HCT116 (cell line): Measurements from ENCODE around the gene RMND1. TPM values are rescaled to one million over a fixed set of nuclear protein-coding genes. Genes with fewer than 3 reads are reported as not detected.
A peak's percentile ranks its signal among the peaks of the same experiment; 100 is the strongest.

Source experiments
- ATAC-seq: fragments of 200-7000 bp; cut with Tn5 transposase; 2 replicates; pipeline ENCODE4 v1.9.1; 2020; ENCODE audit warnings: mild to moderate bottlenecking, moderate library complexity
- BruUV-seq: library from RNA; stranded (reverse); fragments of 400-500 nt; replicated peaks from 2 replicates; lab custom pipeline; 2021; lab: Mats Ljungman, UMichigan
- CTCF ChIA-PET: fragments of 300-600 bp; sonication (Branson Sonifier 250); formaldehyde crosslinking; loops from one replicate; lab custom pipeline; 2021; ENCODE audit warnings: antibody characterized with exemption; lab: Charles Lee
- POLR2A ChIA-PET: fragments of 300-600, 350-600 bp; sonication (Branson Sonifier 250); formaldehyde crosslinking; loops from one replicate; lab custom pipeline; 2021; ENCODE audit warnings: antibody characterized with exemption; lab: Charles Lee
- RAD21 ChIA-PET, 2 experiments: fragments of 300-600 bp; sonication (Branson Sonifier 250); formaldehyde crosslinking; loops; one replicate each; lab custom pipeline; 2023; ENCODE audit warnings: low total read pairs in 2 of 2; ENCODE audit not compliant: uncharacterized antibody in 2 of 2, unreplicated experiment in 2 of 2, low non-redundant PET in 1 of 2; lab: Charles Lee
- DNase-seq: peaks from one replicate; pipeline ENCODE4 v3.0.0-alpha.2; 2010; ENCODE audit warnings: low read depth, low spot score
- H2AFZ ChIP-seq: fragments of 200-600 bp; shearing (Covaris generic), sonication (generic); 2 replicates; pipeline ENCODE4 v1.6.1; 2017; ENCODE audit warnings: low read depth, mixed run types, mixed read lengths, antibody characterized with exemption, low read length; ENCODE audit not compliant: poor library complexity, severe bottlenecking
- H3K27ac ChIP-seq: 2 replicates; pipeline ENCODE4 v1.5.1; 2012; ENCODE audit warnings: low read depth, low read length
- H3K27me3 ChIP-seq: fragments of 200-600 bp; sonication (generic); 2 replicates; pipeline ENCODE4 v1.6.1; 2016; ENCODE audit warnings: mixed run types, low read length, mixed read lengths; ENCODE audit not compliant: insufficient read depth
- H3K36me3 ChIP-seq, 2 experiments: fragments of 200-500 bp in 1 of 2; fragments of 200-600 bp in 1 of 2; sonication (Bioruptor generic) in 1 of 2; sonication (generic) in 1 of 2; 2 replicates each; pipeline versions ENCODE4 v1.5.1 to v1.6.1; 2014 to 2016; ENCODE audit warnings: low read length in 2 of 2, inconsistent platforms in 1 of 2, mixed read lengths in 1 of 2, mixed run types in 1 of 2; ENCODE audit not compliant: insufficient read depth in 2 of 2, control insufficient read depth in 1 of 2
- H3K4me1 ChIP-seq, 2 experiments: fragments of 200-600 bp in 1 of 2; sonication (generic) in 1 of 2; 2 replicates each; pipeline versions ENCODE4 v1.5.1 to v1.6.1; 2012 to 2017; ENCODE audit warnings: low read length in 2 of 2, inconsistent platforms in 1 of 2, mild to moderate bottlenecking in 1 of 2, mixed read lengths in 1 of 2, mixed run types in 1 of 2, moderate library complexity in 1 of 2; ENCODE audit not compliant: insufficient read depth in 2 of 2, control insufficient read depth in 1 of 2
- H3K4me2 ChIP-seq: fragments of 200-600 bp; sonication (generic); 2 replicates; pipeline ENCODE4 v1.6.1; 2017; ENCODE audit warnings: mixed run types, low read length, mixed read lengths
- H3K4me3 ChIP-seq, 2 experiments: fragments of 200-600 bp in 1 of 2; sonication (generic) in 1 of 2; replicated peaks in 1 of 2; 2 replicates each; pipeline ENCODE4 v1.5.1; 2011 to 2016; ENCODE audit warnings: low read length in 2 of 2, control low read depth in 1 of 2, low read depth in 1 of 2, mild to moderate bottlenecking in 1 of 2, mixed read lengths in 1 of 2, mixed run types in 1 of 2
- H3K79me2 ChIP-seq: fragments of 200-600 bp; sonication (generic); 2 replicates; pipeline ENCODE4 v1.6.1; 2017; ENCODE audit warnings: mild to moderate bottlenecking, mixed run types, low read length, moderate library complexity, mixed read lengths; ENCODE audit not compliant: insufficient read depth
- H3K9ac ChIP-seq: fragments of 200-600 bp; sonication (generic); 2 replicates; pipeline ENCODE4 v1.6.1; 2016; ENCODE audit warnings: low read length, mixed read lengths
- H3K9me2 ChIP-seq: fragments of 200-600 bp; sonication (generic), shearing (Covaris generic); 2 replicates; pipeline ENCODE4 v1.6.1; 2017; ENCODE audit warnings: mixed run types, mild to moderate bottlenecking, moderate library complexity; ENCODE audit not compliant: insufficient read depth
- H3K9me3 ChIP-seq, 2 experiments: fragments of 200-500 bp in 1 of 2; fragments of 200-600 bp in 1 of 2; sonication (Bioruptor generic) in 1 of 2; sonication (generic) in 1 of 2; 2 replicates each; pipeline ENCODE4 v1.6.1; 2014 to 2017; ENCODE audit warnings: low read length in 2 of 2, mixed read lengths in 2 of 2, inconsistent platforms in 1 of 2, low read depth in 1 of 2, mild to moderate bottlenecking in 1 of 2, mixed run types in 1 of 2, moderate library complexity in 1 of 2; ENCODE audit not compliant: control insufficient read depth in 1 of 2, insufficient read depth in 1 of 2
- H4K20me1 ChIP-seq: fragments of 200-600 bp; sonication (generic), shearing (Covaris generic); 2 replicates; pipeline ENCODE4 v1.6.1; 2017; ENCODE audit warnings: mixed run types, mild to moderate bottlenecking, moderate library complexity; ENCODE audit not compliant: insufficient read depth
- FOSL1 ChIP-seq: IDR thresholded peaks from 2 replicates; pipeline ENCODE4 v1.6.1; 2012; ENCODE audit warnings: low read depth
- RAD21 ChIP-seq: IDR thresholded peaks from 2 replicates; pipeline ENCODE4 v1.6.1; 2012; ENCODE audit warnings: low read depth, mild to moderate bottlenecking
- SP1 ChIP-seq: IDR thresholded peaks from 2 replicates; pipeline ENCODE4 v1.6.1; 2012; ENCODE audit warnings: low read depth
- SRF ChIP-seq: IDR thresholded peaks from 2 replicates; pipeline ENCODE4 v1.6.1; 2012; ENCODE audit warnings: low read depth
- ZFX ChIP-seq: fragments of 450-650 bp; IDR thresholded peaks from 2 replicates; pipeline ENCODE4 v1.6.1; 2017
- intact Hi-C: fragments of 100-400 bp; cut with micrococcal nuclease; formaldehyde crosslinking; loops from 2 replicates; pipeline ENCODE4 v1.10.0; 2022
- total RNA-seq: library from RNA; stranded (reverse); gene quantifications from one replicate; pipeline ENCODE4 v1.2.1, GENCODE V29; 2021; ENCODE audit not compliant: unreplicated experiment
- TF ChIP-seq, protein P1 (sequence below): IDR thresholded peaks from 2 replicates; pipeline ENCODE4 v1.6.1; 2012; ENCODE audit warnings: low read depth
- TF ChIP-seq, protein P2 (sequence below): IDR thresholded peaks from 2 replicates; pipeline ENCODE4 v1.6.1; 2011; ENCODE audit warnings: mild to moderate bottlenecking, low read length, moderate library complexity; ENCODE audit not compliant: insufficient replicate concordance; ENCODE audit errors: extremely low read depth

The RMND1 gene
- total RNA-seq, 1 experiment from 2014 or later: 28.0 TPM

DNA sequence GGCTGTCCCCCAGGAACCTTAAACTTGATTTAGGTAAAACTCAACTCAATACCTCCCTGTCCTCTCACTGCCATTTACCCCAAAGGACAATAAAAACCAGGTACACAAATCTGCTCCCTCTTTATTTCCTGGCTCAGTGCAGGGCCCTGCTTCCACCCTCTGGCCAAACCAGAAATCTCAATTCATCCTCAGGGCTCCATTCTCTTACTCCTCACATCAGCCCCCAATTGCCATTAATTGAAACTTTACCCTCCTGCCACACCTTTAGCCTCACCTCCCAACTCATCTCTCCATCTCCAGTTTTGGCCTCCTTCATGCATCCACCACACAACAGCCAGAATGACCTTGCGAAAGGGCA is 71.1 kb downstream of the RMND1 start:
- peak; percentile 40 for TF ChIP-seq RAD21
- no peak for TF ChIP-seq SP1
- no peak for TF ChIP-seq FOSL1
- TF ChIP-seq SRF: no peak
- BruUV-seq: no TSS peak
- ATAC-seq (peak; percentile 31; the same call in 1 of the 2 replicates), DNase-seq (no peak)
- Histone ChIP-seq H3K9me2 (no peaks in the 10 kb centered on the region), H2AFZ (no peak overlapping the region), H3K27me3 (no peaks in the 10 kb centered on the region), H4K20me1 (no peaks in the 10 kb centered on the region), H3K27ac (no peak overlapping the region), H3K9me3 (no peaks in the 10 kb centered on the region), H3K79me2 (peaks cover 83% of the 10 kb centered on the region), H3K4me2 (no peak overlapping the region), H3K36me3 (no peaks in the 10 kb centered on the region), H3K4me1 (peaks cover 1 to 13% of the 10 kb centered on the region in 2 experiments; a peak in 3 of 4 replicates), H3K9ac (no peak overlapping the region), H3K4me3 (no peak overlapping the region)
- intact Hi-C loops: no loop called here
- ChIA-PET RAD21 (no interaction called here), POLR2A (no interaction called here), CTCF (no interaction called here)

DNA sequence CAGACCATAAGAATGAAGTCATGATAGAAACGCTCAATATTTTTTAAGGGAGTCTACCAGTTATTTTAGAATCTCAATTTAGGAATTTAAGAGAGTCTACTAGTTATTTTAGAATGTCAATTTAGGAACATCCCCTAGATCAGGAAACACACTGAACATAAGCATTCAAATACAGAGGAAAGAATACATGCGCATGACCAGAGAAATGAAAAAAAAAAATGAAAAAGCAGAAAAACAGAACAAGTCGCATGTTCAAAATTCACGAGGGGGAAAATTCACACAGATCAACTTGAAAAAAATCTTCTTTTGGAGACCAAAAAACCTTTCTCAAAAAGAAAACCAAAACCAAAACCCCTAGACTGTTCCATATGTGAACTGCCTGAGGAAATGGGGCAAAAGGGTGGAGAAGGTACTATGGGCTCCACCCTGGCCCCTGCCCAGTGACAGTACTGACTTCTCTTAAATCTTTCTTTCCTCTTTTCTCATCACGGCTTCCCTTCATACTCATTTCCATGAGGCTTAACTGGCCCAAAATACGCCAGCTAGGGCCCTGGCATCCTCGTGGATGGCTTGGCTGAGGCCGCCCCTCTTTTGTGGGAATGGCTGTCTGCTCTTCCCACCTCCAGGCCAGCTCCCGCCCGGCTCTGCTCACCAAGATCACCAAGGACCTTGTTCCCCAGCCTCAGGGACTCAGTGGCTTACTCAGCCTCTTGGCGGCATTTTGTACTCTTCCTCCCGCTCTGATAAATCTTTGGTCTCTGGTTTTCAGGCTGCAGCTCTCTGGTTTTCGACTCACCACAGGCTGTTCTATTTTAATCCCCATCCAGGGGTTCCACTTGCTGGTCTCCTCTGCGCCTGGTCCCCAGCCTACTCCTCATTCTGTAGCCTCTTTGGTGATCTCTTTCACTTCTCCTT is 71.7 kb downstream of the RMND1 start:
- Histone ChIP-seq H3K9me2 (no peaks in the 10 kb centered on the region), H3K79me2 (peaks cover 83% of the 10 kb centered on the region), H3K4me1 (peaks cover 8 to 20% of the 10 kb centered on the region in 2 experiments; a peak in 3 of 4 replicates), H3K4me3 (no peak overlapping the region), H3K4me2 (no peak overlapping the region), H3K27me3 (no peaks in the 10 kb centered on the region), H3K36me3 (no peaks in the 10 kb centered on the region), H2AFZ (no peak overlapping the region), H3K9ac (no peak overlapping the region), H3K27ac (no peak overlapping the region), H3K9me3 (no peaks in the 10 kb centered on the region), H4K20me1 (no peaks in the 10 kb centered on the region)
- CTCF ChIA-PET: no interaction called here
- TF ChIP-seq ZFX (no peak), RAD21 (no peak)
- TF ChIP-seq, protein P1, sequence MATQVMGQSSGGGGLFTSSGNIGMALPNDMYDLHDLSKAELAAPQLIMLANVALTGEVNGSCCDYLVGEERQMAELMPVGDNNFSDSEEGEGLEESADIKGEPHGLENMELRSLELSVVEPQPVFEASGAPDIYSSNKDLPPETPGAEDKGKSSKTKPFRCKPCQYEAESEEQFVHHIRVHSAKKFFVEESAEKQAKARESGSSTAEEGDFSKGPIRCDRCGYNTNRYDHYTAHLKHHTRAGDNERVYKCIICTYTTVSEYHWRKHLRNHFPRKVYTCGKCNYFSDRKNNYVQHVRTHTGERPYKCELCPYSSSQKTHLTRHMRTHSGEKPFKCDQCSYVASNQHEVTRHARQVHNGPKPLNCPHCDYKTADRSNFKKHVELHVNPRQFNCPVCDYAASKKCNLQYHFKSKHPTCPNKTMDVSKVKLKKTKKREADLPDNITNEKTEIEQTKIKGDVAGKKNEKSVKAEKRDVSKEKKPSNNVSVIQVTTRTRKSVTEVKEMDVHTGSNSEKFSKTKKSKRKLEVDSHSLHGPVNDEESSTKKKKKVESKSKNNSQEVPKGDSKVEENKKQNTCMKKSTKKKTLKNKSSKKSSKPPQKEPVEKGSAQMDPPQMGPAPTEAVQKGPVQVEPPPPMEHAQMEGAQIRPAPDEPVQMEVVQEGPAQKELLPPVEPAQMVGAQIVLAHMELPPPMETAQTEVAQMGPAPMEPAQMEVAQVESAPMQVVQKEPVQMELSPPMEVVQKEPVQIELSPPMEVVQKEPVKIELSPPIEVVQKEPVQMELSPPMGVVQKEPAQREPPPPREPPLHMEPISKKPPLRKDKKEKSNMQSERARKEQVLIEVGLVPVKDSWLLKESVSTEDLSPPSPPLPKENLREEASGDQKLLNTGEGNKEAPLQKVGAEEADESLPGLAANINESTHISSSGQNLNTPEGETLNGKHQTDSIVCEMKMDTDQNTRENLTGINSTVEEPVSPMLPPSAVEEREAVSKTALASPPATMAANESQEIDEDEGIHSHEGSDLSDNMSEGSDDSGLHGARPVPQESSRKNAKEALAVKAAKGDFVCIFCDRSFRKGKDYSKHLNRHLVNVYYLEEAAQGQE: no peak
- TF ChIP-seq, protein P2, sequence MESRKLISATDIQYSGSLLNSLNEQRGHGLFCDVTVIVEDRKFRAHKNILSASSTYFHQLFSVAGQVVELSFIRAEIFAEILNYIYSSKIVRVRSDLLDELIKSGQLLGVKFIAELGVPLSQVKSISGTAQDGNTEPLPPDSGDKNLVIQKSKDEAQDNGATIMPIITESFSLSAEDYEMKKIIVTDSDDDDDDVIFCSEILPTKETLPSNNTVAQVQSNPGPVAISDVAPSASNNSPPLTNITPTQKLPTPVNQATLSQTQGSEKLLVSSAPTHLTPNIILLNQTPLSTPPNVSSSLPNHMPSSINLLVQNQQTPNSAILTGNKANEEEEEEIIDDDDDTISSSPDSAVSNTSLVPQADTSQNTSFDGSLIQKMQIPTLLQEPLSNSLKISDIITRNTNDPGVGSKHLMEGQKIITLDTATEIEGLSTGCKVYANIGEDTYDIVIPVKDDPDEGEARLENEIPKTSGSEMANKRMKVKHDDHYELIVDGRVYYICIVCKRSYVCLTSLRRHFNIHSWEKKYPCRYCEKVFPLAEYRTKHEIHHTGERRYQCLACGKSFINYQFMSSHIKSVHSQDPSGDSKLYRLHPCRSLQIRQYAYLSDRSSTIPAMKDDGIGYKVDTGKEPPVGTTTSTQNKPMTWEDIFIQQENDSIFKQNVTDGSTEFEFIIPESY: no peak
- peak; percentile 10; the same call in 1 of the 2 replicates for ATAC-seq
- POLR2A ChIA-PET: no interaction called here
- DNase-seq: no peak
- intact Hi-C loops: no loop called here
- RAD21 ChIA-PET: no interaction called here
- BruUV-seq: no TSS peak
